ENCODE data around the gene NOSIP. TPM values are rescaled to one million over a fixed set of nuclear protein-coding genes. Genes with fewer than 3 reads are reported as not detected.

Gene NOSIP
- total RNA-seq, 1 donor from 2014 or later, result 94.4 TPM

DNA sequence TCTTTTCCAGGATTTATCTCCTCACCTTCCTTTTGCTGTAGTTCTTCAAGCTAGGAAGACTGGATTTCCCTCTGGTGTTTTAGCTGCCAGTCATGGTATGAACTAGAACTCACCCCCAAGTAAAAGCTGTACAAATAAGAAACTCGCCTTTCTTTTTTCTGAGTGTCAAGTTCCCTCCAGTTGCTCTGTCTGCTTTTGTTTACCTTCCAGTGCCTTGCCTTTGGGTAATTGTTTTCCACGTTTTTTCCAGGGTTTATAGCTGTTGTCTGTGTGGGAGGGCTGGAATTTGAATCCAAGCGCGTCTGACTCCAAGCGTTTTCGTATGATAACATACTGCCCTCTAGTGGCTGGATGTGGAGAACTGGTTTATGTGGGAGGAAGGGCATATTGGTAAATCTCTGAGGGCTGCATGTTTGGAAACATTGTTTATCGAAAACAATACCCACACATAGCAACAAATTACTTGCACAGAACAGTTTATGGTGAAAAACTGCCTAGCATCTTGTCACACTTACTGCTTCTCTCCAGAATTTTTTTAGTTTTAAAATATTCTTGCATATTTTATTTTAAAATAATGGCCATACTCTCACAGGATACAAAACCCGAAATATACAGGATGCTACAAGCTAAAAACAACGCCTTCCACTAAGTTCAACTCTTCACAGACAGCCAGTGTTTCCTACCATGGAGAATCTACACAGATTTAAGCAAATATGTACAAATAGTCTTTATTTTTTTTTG, 33.4 kb downstream of the NOSIP start:
- peaks cover 2% of the 10 kb centered on the region for H3K4me1 Mint-ChIP-seq (ENCODE audit: low read depth, unreplicated experiment)
- peak overlapping the region; percentile 50 for H3K4me3 Mint-ChIP-seq (ENCODE audit: unreplicated experiment)
- H3K27ac Mint-ChIP-seq (ENCODE audit: unreplicated experiment), result peak overlapping the region; percentile 77
- peaks cover 1% of the 10 kb centered on the region for H3K9me3 Mint-ChIP-seq (ENCODE audit: unreplicated experiment)
- DNase-seq, result peak; percentile 57
- no peaks in the 10 kb centered on the region for H3K27me3 Mint-ChIP-seq (ENCODE audit: unreplicated experiment)
- no peaks in the 10 kb centered on the region for H3K36me3 Mint-ChIP-seq (ENCODE audit: unreplicated experiment)
- TF ChIP-seq, protein P1, sequence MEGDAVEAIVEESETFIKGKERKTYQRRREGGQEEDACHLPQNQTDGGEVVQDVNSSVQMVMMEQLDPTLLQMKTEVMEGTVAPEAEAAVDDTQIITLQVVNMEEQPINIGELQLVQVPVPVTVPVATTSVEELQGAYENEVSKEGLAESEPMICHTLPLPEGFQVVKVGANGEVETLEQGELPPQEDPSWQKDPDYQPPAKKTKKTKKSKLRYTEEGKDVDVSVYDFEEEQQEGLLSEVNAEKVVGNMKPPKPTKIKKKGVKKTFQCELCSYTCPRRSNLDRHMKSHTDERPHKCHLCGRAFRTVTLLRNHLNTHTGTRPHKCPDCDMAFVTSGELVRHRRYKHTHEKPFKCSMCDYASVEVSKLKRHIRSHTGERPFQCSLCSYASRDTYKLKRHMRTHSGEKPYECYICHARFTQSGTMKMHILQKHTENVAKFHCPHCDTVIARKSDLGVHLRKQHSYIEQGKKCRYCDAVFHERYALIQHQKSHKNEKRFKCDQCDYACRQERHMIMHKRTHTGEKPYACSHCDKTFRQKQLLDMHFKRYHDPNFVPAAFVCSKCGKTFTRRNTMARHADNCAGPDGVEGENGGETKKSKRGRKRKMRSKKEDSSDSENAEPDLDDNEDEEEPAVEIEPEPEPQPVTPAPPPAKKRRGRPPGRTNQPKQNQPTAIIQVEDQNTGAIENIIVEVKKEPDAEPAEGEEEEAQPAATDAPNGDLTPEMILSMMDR (IDR thresholded peaks at IDR 0.05; ENCODE audit: partially characterized antibody, unreplicated experiment), result peak; percentile 86

DNA sequence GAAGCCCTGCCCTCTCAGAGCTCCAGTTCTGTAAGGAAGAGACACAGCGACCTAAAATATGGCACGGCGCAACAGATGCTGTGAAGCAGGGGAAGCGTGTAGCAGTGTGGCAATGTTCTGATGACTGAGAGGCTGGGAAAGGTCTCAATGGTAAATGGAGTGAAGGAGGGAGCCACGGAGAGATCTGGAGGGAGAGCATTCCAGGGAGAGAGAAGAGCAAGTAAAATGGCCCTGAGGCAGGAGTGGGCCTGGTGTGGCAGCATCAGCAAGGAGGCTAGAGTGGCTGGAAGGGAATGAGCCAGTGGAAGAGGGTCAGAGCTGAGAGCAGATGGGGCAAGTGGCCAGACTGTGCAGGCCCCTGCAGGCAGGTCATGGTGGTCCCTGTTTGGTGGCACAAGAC, 36.2 kb downstream of the NOSIP start:
- TF ChIP-seq, protein P1 (IDR thresholded peaks at IDR 0.05; ENCODE audit: partially characterized antibody, unreplicated experiment), result no peak
- H3K27ac Mint-ChIP-seq (ENCODE audit: unreplicated experiment), result no peak overlapping the region
- H3K27me3 Mint-ChIP-seq (ENCODE audit: unreplicated experiment), result no peaks in the 10 kb centered on the region
- H3K4me3 Mint-ChIP-seq (ENCODE audit: unreplicated experiment), result peak overlapping the region; percentile 22
- H3K36me3 Mint-ChIP-seq (ENCODE audit: unreplicated experiment), result no peaks in the 10 kb centered on the region
- no peak for DNase-seq
- peaks cover 1% of the 10 kb centered on the region for H3K9me3 Mint-ChIP-seq (ENCODE audit: unreplicated experiment)
- peaks cover 2% of the 10 kb centered on the region for H3K4me1 Mint-ChIP-seq (ENCODE audit: low read depth, unreplicated experiment)

DNA sequence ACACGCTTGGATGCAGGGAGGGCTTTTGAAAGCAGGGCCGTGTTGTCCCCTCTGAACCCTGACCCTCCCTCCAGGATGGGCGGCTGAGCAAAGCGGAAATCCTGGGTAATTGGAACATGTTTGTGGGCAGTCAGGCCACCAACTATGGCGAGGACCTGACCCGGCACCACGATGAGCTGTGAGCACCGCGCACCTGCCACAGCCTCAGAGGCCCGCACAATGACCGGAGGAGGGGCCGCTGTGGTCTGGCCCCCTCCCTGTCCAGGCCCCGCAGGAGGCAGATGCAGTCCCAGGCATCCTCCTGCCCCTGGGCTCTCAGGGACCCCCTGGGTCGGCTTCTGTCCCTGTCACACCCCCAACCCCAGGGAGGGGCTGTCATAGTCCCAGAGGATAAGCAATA, 37.3 kb downstream of the NOSIP start:
- Mint-ChIP-seq H3K36me3 (ENCODE audit: unreplicated experiment) (no peaks in the 10 kb centered on the region), H3K4me3 (ENCODE audit: unreplicated experiment) (no peak overlapping the region), H3K27ac (ENCODE audit: unreplicated experiment) (no peak overlapping the region), H3K4me1 (ENCODE audit: low read depth, unreplicated experiment) (peaks cover 2% of the 10 kb centered on the region), H3K27me3 (ENCODE audit: unreplicated experiment) (no peaks in the 10 kb centered on the region), H3K9me3 (ENCODE audit: unreplicated experiment) (peaks cover 1% of the 10 kb centered on the region)
- TF ChIP-seq, protein P1 (IDR thresholded peaks at IDR 0.05; ENCODE audit: partially characterized antibody, unreplicated experiment), result no peak
- no peak for DNase-seq

DNA sequence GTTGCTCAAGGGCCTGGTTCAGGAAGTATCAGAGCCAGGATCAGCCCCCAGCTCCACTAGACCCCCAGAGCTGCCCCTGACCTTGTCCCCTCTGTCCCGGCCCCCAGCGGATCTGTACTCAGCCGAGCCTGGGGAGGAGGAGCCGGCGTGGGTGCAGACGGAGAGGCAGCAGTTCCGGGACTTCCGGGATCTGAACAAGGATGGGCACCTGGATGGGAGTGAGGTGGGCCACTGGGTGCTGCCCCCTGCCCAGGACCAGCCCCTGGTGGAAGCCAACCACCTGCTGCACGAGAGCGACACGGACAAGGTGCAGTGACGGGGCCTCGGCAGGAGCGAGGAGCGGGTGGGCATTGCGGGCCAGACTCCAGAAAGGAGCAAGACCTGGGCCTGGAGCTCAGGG, 37.9 kb downstream of the NOSIP start:
- no peaks in the 10 kb centered on the region for H3K27me3 Mint-ChIP-seq (ENCODE audit: unreplicated experiment)
- H3K4me1 Mint-ChIP-seq (ENCODE audit: low read depth, unreplicated experiment), result peaks cover 2% of the 10 kb centered on the region
- H3K4me3 Mint-ChIP-seq (ENCODE audit: unreplicated experiment), result no peak overlapping the region
- no peak for DNase-seq
- peaks cover 1% of the 10 kb centered on the region for H3K9me3 Mint-ChIP-seq (ENCODE audit: unreplicated experiment)
- H3K27ac Mint-ChIP-seq (ENCODE audit: unreplicated experiment), result no peak overlapping the region
- no peaks in the 10 kb centered on the region for H3K36me3 Mint-ChIP-seq (ENCODE audit: unreplicated experiment)
- TF ChIP-seq, protein P1 (IDR thresholded peaks at IDR 0.05; ENCODE audit: partially characterized antibody, unreplicated experiment), result no peak

DNA sequence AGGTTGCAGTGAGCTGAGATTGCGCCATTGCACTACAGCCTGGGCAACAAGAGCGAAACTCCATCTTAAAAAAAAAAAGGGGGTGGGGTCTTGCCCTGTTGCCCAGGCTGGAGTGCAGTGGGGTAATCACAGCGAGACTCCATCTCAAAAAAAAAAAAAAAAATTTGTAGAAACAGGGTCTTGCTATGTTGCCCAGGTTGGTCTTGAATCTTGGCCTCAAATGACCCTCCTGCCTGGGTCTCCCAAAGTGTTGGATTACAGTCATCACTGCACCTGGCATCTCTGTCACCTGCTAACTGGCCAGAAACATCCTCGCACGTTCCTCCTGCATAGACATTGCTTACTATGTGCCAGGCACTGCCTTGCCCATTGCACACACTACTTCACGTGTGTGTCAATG, 38.4 kb downstream of the NOSIP start:
- DNase-seq, result no peak
- no peaks in the 10 kb centered on the region for H3K36me3 Mint-ChIP-seq (ENCODE audit: unreplicated experiment)
- H3K27me3 Mint-ChIP-seq (ENCODE audit: unreplicated experiment), result no peaks in the 10 kb centered on the region
- peaks cover 1% of the 10 kb centered on the region for H3K9me3 Mint-ChIP-seq (ENCODE audit: unreplicated experiment)
- H3K4me1 Mint-ChIP-seq (ENCODE audit: low read depth, unreplicated experiment), result peaks cover 2% of the 10 kb centered on the region
- H3K27ac Mint-ChIP-seq (ENCODE audit: unreplicated experiment), result no peak overlapping the region
- no peak overlapping the region for H3K4me3 Mint-ChIP-seq (ENCODE audit: unreplicated experiment)
- TF ChIP-seq, protein P1 (IDR thresholded peaks at IDR 0.05; ENCODE audit: partially characterized antibody, unreplicated experiment), result no peak
